ENCODE results near the gene HAUS8.
"Not testable (repeated sequence)": the region's sequence is repeated elsewhere in the genome, so short reads cannot be mapped to it uniquely, and the experiment has no call there.

Gene HAUS8

DNA sequence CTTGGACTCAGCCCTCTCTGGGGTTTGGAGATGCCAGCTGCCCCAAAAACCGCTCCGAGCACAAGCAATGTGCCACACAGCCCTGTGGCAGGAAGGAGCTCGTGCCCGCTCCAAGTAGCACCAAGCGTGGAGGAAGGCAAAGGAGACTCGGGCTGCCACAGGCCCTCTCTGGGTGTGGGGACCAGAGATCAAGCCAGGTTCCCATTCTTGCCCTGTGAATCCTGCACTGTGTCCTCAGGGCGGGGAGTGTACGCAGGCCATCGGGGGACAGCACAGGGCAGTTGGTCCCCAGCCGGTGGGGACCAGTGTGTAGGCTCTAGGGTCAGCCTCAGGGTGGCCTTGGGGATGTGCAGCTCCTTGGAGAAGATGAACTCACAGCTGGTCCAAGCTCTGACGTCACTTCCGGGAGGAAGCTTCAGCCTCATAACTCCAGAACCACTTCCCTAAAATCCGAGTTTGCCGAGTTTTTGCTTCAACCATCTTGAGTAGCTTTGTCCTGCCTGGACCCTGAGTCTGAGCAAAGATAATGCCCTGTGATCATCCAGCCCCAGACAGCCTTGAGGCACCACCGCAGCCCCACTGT is 39.3 kb downstream of the HAUS8 start:
- no peak for DNase-seq (ENCODE audit: low spot score)

DNA sequence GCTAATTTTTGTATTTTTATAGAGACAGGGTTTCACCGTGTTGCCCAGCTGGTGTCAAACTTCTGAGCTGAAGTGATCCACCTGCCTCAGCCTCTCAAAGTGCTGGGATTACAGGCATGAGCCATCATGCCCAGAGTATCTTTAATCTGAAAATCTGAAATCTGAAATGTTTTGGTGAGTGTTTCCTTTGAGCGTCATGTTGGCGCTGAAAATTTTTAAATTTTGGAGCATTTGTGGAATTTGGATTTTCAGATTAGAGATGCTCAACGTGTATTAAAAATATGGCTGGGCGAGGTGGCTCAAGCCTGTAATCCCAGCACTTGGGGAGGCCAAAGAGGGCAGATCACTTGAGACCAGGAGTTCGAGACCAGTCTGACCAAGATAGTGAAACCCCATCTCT is 43.5 kb downstream of the HAUS8 start:
- DNase-seq (ENCODE audit: low spot score), result no peak

- DNase-seq (ENCODE audit: low spot score), result no peak
Measured at GRCh38 chr19:17027535-17027975, 47.7 kb downstream of the HAUS8 start.

DNA sequence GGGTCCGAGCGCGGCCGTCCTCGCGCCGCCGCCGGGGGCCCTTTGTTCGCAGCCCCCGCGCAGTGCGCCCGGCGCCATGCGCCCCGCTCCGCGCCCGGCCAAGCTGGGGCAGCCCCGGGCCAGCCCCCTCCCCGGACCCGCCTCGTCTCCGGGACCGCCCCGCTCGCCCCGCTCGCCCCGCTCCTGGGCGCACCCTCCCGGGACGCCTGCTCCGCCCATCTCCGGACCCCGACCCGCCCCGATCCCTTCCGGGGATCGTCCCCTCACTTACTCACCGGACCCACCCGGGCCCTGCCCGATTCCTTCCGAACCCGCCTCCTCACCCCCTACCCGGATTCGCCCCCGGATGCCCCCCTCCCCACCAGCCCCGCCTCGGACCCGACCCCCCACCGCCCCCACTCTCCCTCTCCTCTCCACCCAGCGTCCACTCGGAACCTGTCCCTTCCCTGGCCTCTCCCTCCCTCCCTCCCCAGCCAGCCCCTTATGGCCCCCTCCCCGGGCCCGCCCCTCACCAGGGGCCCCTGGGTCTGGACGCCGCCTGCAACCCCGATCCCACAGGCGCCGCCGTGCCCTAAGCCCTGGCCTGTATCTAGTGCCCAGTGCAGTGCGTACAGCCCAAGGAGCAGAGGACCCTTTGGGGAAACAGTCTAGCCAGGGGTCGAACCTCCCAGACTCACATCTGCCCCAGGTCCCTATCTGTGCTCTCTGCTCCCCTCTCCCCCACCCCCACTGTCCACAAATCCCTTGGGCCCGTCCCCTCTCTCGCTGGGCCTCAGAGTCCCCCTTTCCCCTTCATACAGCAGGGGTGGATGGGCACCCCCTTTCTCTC is 48.3 kb downstream of the HAUS8 start, which contains the start of gene CPAMD8:
Gene CPAMD8 (minus strand): TSS at position 105 of the 829 bp plus-strand sequence. CDS start 168 bp downstream, outside the sequence.
- DNase-seq (ENCODE audit: low spot score), result no peak

GRCh38 chr19:17025991-17026658 is 49.1 kb downstream of the HAUS8 start:
- no peak for DNase-seq (ENCODE audit: low spot score)

GRCh38 chr19:17025361-17025760 is 49.9 kb downstream of the HAUS8 start:
- no peak for DNase-seq (ENCODE audit: low spot score)

GRCh38 chr19:17024941-17025340 is 50.3 kb downstream of the HAUS8 start:
- DNase-seq (ENCODE audit: low spot score), result not testable (repeated sequence)

DNA sequence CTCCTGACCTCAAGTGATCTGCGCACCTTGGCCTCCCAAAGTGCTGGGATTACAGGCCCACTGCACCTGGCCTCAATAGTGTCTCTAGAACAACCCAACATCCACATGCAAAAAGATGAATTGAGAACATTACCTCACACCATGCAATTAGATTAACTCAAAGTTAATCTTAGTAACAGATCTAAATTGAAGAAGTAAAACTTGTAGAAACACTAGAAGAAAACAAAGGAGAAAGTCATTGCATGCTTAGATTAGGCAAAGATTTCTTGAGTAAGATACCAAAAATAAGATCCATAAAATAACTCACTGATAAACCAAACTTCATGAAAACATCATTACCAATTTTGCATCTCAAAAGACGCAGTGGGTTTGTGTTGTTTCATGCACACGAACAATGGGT is 51.4 kb downstream of the HAUS8 start:
- no peak for DNase-seq (ENCODE audit: low spot score)

GRCh38 chr19:17022738-17023137 is 52.5 kb downstream of the HAUS8 start:
- no peak for DNase-seq (ENCODE audit: low spot score)

DNA sequence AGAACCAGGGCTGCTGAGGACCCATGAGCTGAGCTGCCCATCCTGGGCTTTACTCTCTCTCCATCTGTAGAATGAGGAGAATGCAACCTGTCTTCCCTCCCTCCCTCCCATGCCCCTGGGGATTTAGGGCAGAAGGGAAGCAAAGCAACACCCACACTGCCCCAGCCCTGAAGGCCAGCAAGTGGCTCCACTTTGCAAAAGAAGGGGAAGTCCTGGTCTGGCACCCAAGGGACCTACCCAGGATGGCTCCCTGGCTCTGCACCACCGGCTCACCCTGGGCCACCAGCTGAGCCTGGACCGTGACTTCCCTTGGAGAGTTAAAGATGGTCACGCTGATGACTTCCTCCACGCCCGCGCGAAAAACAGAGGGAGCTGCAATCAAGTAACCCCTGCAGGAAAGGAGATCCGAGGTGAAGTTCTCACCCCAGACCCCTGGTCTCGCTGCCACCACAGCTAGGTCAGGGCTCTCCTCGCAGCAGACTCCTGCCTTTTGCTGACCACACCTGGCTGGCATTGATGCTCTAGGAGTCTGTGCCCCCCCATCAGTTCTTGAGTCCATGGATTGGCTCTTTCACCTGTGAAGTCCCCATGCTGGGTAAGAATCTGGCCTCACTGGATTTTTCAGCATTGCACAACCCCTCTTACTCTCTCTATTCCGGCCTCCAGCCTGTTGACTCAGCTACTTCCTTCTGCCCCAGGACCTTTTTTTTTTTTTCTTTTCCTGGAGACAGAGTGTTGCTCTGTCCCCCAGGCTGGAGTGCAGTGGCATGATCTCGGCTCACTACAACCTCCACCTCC is 53.3 kb downstream of the HAUS8 start:
- DNase-seq (ENCODE audit: low spot score), result no peak

DNA sequence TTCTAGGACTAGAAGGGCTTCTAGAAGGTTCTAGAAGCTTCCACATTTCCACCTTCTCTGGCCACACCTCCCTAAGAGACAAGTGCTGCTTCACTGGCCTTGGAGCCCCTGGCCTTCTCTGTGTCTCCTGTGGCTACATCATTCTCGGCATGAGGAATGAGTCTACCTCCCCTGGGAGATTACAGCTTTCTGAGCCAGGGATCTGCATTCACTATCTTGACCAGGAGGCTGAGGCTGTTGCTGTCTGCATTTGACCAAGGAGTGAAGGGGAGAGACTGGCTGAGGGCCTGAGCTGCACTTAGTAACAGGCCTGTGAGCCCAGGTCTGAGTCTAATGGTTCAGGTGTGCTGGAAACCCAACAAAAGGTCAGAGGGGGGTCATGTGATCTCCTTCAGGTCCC is 53.9 kb downstream of the HAUS8 start:
- no peak for DNase-seq (ENCODE audit: low spot score)

DNA sequence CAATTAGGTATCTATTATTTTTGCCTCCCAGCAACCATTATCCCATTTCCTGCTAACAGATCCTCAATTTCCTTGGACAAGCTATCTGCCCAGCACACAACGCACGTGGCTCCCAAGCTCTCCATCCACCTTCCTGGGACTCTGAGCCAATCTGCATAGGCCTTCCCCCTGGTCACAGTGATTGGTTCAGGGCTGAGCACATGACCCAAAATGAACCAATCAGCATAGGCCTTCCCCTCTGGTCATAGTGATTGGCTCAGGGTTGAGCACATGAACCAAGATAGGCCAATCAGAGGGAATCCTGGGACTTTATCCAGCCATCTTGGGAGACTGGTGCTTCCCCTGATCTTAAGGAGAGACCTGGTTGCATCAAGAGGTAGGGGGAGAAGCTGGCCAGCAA is 54.4 kb downstream of the HAUS8 start:
- DNase-seq (ENCODE audit: low spot score), result no peak

- no peak for DNase-seq (ENCODE audit: low spot score)
Measured at GRCh38 chr19:17020385-17020784, 54.9 kb downstream of the HAUS8 start.

DNA sequence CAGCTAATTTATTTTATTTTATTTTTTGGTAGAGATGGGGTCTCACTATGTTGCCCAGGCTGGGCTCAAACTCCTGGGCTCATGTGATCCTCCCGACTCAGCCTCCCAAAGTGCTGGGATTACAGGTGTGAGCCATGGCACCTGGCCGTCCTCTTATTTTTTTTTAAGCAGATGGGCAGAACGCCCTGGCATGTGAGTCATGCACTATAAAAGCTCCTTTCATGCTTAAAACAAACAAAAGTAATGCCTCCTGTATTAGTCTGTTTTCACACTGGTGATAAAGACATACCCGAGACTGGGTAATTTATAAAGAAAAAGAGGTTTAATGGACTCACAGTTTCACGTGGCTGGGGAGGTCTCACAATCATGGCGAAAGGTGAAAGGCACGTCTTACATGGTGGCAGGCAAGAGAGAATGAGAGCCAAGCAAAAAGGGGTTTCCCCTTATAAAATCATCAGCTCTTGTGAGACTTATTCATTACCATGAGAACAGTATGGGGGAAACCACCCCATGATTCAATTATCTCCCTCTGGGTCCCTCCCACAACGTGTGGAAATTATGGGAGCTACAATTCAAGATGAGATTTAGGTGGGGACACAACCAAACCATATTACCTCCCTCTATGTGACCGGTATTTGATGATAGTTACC is 60.9 kb downstream of the HAUS8 start:
- not testable (repeated sequence) for DNase-seq (ENCODE audit: low spot score)

- DNase-seq (ENCODE audit: low spot score), result no peak
Measured at GRCh38 chr19:17011485-17011884, 63.8 kb downstream of the HAUS8 start.

DNA sequence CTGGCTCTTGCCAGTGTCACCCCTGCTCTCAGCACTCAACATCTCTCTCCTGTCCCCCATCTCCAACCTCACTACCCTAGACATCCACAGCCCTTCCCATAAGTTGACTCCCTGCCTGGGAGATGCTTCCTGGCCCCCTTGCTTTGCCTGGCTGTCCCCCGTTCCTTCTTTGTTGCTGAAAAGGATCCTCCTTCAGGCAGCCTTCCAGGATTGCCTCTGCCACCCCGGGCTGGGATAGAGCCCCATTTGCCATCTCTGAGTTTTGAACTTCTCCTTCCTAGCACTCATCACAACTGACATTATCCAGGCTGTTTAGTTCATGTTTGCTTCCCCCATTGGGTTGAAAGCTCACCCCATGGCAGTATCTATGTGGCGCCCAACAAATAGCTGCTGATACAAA is 68.7 kb downstream of the HAUS8 start:
- DNase-seq (ENCODE audit: low spot score), result no peak

- no peak for DNase-seq (ENCODE audit: low spot score)
Measured at GRCh38 chr19:17005000-17005399, 70.3 kb downstream of the HAUS8 start.

- no peak for DNase-seq (ENCODE audit: low spot score)
Measured at GRCh38 chr19:17004386-17004785, 70.9 kb downstream of the HAUS8 start.

DNA sequence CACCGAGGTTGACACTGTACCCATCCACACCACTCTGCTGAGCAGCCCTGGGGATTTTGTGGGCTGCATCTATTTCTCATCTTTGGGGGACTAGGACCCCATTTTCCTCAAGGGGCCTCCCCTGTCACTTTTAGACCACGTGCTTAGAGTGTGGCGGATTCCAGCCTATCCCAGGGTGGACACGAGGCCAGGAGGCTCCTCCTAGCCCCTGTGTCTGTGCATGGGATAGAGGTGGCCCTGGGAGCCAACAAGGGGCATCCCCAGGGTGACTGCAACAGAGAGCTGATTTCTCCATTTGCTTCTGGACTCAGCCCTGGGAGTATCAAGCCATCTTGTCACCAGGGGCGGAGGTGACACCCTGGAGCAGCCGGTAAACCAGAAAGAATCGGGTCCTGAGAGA is 72.8 kb downstream of the HAUS8 start:
- DNase-seq (ENCODE audit: low spot score), result no peak

GRCh38 chr19:17001603-17002183 is 73.6 kb downstream of the HAUS8 start:
- no peak for DNase-seq (ENCODE audit: low spot score)

Data from hepatic stellate cell (primary cell).